SIG-M5 (cell line): Measurements from ENCODE around the gene TBX20.

Source experiments
- DNase-seq: peaks from one replicate; lab custom pipeline; 2025; lab: John Stamatoyannopoulos, UW

The TBX20 gene, protein sequence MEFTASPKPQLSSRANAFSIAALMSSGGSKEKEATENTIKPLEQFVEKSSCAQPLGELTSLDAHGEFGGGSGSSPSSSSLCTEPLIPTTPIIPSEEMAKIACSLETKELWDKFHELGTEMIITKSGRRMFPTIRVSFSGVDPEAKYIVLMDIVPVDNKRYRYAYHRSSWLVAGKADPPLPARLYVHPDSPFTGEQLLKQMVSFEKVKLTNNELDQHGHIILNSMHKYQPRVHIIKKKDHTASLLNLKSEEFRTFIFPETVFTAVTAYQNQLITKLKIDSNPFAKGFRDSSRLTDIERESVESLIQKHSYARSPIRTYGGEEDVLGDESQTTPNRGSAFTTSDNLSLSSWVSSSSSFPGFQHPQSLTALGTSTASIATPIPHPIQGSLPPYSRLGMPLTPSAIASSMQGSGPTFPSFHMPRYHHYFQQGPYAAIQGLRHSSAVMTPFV

GRCh38 chr7:35253710-35254495, at the start of gene TBX20:
TBX20 (minus strand) TSS chr7:35254100; CDS start chr7:35253620, 480 bp downstream.
- no peak for DNase-seq

GRCh38 chr7:35289376-35289775, 35.5 kb upstream of the TBX20 start:
- DNase-seq, result no peak

DNA sequence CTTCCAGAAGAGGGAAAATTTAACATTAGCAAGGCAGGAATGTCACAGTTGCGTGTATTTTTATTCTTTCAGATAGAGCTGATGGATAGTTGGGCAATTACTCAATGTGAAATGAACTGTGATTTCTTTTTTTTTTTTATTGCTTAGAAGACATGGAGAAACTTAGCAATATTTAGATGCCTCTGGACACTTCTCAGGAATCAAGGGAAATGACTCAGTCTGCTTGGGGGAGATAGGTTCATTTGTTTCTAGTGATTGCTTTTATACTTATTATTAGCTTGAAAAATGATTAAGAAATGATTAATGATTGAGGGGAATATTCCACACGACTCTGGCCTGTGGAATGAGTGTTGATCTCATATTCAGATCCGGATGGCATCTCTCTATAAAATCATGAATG, 33.1 kb upstream of the TBX20 start:
- DNase-seq, result no peak

DNA sequence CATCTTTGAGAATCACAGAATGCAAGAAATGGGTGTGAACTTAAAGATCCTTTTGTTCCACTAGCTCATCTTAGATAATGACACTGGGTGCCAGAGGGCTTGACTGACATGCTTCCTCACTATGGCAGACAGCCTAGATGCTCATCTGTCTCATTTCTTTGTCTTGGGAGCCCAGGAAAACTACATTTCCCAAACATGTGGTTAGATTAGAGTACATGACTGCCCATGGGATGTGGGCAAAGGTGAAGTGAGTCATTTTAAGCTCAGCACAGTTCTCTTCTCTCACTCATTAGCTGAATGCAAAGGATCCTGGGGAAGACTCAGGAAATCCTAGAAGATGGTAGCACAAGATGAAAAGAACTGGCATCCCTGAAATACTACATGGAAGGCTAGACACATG, 32.5 kb upstream of the TBX20 start:
- no peak for DNase-seq

DNA sequence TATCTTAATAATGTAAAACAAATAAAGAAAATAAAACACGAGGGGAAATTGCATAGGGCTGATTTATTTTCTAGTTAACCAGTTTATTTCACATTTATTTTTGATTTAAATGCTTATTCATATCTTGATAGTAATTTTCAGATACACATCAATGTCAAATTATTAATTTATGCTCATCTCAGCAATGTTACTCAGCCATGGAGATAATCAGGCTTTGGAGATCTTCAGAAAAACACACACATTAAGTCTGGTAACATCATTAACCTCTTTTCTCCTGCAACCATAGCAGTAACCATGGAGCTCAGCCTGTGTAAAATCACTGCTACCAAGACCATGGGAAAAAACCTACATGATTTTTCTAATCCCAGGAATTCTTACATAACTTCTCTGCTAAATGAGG, 31.9 kb upstream of the TBX20 start:
- no peak for DNase-seq

DNA sequence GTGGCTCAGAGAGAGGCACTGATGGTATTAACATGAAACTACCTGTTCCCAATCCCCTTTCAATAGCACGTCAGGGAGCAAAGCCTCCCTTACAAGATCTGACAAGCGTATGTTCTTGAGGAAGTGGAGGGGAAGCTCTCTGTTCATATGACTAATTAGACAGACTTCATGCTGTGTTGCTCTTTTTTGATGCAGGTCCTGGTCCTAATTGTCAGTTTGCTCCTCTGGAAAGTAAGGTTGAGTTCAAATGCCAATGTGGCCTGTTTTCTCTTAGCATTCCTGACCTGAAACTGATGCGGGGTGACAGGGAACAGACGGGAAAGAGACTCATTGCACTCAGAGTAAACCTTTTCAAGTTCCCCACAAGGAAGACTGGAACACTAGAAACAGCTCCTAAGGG, 27.0 kb upstream of the TBX20 start:
- DNase-seq, result no peak

DNA sequence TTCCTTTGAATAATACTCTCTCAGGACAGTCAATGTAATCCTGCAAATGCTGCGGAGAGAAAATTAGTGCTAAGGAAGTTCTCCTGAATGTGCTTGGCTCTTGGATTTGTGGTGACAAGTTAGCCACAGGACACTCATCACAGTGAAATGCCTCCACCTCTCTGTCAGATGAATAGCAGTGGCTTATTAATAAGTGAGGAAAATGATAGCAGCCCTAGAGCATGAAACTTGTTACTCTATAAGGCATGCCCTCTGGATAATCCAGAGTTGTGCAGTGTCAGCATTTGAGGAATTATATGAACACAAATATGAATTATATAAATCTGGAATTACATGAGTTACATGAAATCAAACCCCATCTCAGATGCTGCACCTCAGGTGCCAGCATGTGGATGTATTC, 23.5 kb upstream of the TBX20 start:
- no peak for DNase-seq

DNA sequence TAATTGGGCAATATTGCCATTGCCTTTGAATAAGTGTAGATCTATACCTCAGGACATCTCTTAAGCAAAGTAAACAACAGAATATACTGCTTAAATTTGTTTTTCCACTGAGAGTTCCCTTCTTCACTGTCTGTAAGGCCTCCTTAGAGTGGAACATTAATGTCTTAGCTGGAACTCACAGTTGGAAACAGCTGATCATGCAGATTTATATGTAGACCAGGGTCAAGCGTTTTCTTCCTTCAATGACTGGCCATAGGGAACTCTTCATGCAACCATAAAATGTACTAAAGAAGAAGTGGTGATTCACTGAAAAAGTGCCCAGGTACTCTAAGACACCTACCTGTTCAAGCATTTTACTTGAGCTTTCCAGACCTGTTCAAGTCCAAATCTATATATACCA, 18.3 kb upstream of the TBX20 start:
- DNase-seq, result no peak

GRCh38 chr7:35268953-35269352, 15.1 kb upstream of the TBX20 start:
- no peak for DNase-seq

DNA sequence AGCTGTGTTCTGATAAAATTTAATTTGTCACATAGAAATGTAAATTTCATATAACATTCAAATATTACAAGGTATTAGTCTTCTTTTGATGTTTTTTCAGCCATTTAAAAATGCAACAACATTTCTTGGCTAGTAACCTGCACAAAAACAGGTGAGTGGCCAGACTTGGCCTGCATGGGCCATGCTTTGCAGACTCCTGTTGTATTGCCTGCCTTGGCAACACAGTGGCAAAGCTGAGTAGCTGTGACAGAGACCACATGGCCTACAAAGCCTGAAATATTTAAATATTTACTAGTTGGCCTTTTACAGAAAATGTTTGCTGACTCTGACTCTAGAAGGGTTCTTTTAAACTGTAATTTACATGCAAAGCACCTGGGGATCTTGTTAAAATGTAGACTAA, 13.5 kb upstream of the TBX20 start:
- DNase-seq, result no peak

DNA sequence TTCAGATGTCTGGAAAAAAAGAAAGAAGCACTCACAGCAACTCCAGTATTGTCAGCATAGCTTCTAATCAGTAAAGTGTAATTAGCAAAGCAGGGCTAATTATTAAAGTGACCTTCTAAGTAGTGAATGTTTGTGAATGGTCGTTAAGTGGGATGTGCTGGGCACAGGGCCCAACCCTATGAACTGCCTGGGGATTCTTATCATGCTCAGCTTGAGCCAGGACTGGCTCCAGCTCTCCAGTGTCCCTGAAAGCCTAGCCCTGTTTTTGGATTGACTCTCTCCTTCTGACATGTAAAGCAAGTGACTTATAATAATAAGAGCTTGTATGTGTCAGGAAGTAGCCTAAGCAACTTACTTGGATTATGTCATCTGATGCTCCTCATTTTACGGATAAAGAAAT, 9.5 kb upstream of the TBX20 start:
- DNase-seq, result no peak

- no peak for DNase-seq
These were observed 7.8 kb upstream of the TBX20 start for GRCh38 chr7:35261476-35262285.

GRCh38 chr7:35261041-35261440, 7.1 kb upstream of the TBX20 start:
- DNase-seq, result no peak

GRCh38 chr7:35260246-35260645, 6.3 kb upstream of the TBX20 start:
- no peak for DNase-seq

- DNase-seq, result no peak
These were observed 5.6 kb upstream of the TBX20 start for GRCh38 chr7:35259523-35259908.

GRCh38 chr7:35258868-35259522, 5.1 kb upstream of the TBX20 start:
- no peak for DNase-seq

DNA sequence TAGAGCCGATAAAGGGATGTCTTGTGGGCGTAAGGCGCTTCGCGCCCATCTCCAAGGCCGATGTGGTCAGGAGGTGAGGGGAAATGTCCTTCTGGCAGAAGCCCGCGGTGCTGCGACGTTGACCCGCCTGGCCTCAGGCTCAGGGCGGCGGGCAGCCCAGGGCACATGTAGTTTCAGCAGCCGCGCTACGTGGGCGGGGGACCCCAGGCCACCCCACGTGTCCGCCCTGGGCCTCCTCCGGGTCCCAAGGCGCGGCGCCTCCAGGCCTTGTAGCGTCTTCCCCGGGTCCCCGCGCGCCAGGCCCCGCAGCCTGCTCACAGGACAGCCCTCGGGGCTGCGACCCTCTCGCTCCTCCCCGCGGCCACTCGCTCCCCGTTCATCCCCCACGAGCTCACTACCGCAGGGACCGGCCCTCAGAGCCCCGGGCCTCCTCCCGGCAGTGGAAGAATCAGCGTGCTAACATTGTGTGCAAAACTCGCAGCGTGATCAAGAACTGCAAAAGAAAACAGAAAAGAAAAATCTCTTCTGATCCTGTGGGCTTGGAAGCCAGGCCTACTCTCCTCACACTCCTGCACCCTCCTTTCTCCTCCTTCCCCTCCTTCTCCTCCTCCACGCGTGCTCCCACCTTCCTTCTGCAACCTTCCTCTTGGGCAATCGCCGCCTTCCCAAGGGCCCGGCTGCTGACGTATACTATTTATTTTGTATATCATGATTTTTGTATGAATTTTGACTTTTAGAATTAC, 4.4 kb upstream of the TBX20 start:
- DNase-seq, result no peak

GRCh38 chr7:35257251-35258124, 3.6 kb upstream of the TBX20 start:
- DNase-seq, result no peak

GRCh38 chr7:35256256-35257175, 2.6 kb upstream of the TBX20 start:
- no peak for DNase-seq
